ENCODE measurements around the gene SPATA31A5.
"Not testable (repeated sequence)": the region's sequence is repeated elsewhere in the genome, so short reads cannot be mapped to it uniquely, and the experiment has no call there.

The SPATA31A5 gene

GRCh38 chr9:60914107-60914506 lies at the start of gene SPATA31A5:
Gene SPATA31A5 (plus strand): TSS chr9:60914407. CDS start chr9:60914436, 29 bp downstream.
- not testable (repeated sequence) for H3K9me3 Mint-ChIP-seq; H3K27ac Mint-ChIP-seq; DNase-seq; H3K4me3 Mint-ChIP-seq; H3K27me3 Mint-ChIP-seq (ENCODE audit: low read depth, poor library complexity); H3K4me1 Mint-ChIP-seq; H3K36me3 Mint-ChIP-seq (ENCODE audit: low read depth)

- not testable (repeated sequence) for H3K27me3 Mint-ChIP-seq (ENCODE audit: low read depth, poor library complexity); H3K9me3 Mint-ChIP-seq; DNase-seq; H3K4me3 Mint-ChIP-seq; H3K36me3 Mint-ChIP-seq (ENCODE audit: low read depth); H3K27ac Mint-ChIP-seq; H3K4me1 Mint-ChIP-seq
Measured at GRCh38 chr9:60962990-60963350, 48.8 kb downstream of the SPATA31A5 start.

GRCh38 chr9:60966382-60966781 lies 52.2 kb downstream of the SPATA31A5 start:
- not testable (repeated sequence) for DNase-seq; H3K9me3 Mint-ChIP-seq; H3K4me1 Mint-ChIP-seq; H3K27ac Mint-ChIP-seq; H3K27me3 Mint-ChIP-seq (ENCODE audit: low read depth, poor library complexity); H3K36me3 Mint-ChIP-seq (ENCODE audit: low read depth); H3K4me3 Mint-ChIP-seq
